ENCODE data around the gene PRKCB.

PRKCB gene

DNA sequence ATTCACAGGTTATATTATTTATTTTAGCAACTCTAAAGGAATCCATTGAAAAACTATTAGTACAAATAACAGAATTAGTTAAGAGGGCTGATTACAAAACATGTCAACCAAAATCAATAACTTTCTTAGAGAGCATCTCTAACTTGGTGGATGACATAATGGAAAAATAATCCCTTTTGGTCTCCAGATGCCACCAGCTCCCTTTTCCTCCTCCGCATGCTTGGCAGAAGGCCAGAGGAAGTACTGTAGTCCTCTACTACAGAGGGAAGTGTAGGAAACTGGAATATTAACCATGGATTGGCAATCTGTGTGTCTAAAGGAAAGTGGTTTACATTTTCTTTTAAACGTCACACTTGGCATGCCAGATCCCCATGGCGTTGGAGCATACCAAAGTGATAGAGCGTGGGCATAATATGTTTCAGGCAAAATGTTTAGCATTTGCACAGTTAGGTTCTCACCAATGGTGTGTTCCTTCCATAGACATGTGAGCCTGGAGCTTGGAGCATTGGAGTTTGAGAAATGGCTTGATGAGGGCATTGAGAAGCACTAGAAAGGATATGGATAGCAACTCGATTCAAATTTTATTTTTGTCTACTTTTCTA is 106.3 kb downstream of the PRKCB start:
- peak; percentile 53 for DNase-seq (ENCODE audit: low spot score)

DNA sequence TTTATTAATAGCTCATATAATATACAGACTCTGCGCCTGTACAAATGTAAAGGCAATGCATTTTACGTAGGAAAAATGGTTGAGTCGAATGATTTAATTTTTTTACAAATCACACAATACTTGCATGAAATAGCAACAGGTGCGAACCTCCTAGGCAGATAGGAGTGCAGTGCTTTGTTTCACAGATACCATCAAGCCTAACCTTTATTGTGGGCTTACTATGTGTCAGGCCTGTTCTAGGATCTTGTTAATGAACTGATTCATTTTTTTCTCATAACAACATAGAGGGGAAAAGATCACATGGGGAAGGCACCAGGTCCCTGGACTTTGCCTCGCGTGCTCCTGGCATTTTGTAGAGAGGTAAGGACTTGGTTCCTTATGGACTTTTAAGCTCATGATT is 107.8 kb downstream of the PRKCB start:
- no peak for DNase-seq (ENCODE audit: low spot score)

DNA sequence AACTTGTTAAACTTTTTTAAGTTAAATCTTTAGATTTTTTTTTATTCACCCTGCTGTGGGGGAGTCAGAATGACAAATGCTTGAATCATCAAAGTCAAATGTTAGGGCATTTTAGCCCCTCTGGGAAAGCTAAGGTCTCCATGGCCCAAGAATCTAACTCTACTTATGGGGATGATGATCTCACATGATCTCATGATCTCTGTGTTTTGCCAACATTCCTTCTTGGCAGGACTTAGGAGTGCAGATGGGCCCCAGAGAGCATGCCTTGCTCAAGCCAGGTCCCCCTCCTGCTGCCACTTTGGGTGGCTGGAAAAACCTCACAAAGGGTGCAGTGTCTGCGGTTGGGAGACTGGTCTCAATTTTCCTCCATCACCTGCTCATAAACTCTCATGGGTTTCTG is 108.6 kb downstream of the PRKCB start:
- DNase-seq (ENCODE audit: low spot score) = no peak

DNA sequence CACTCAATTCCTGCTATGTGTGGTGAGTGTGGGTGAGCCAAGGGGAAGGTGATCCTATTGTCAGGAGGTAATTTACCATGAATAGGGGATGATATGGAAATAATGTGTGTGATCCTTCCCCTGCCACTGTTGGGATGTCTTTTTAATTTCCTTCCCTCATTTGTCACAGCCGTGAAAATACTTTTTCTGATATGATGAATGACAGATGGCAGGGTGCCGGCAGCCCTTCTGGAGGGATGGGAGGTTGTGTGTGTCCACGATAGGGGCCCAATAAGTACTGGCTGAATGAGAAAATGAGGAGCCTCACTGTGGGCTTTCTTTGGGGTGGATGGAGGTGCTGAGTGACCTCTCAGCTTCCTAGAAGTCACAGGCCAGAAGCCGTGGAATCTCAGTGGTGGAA is 109.5 kb downstream of the PRKCB start:
- DNase-seq (ENCODE audit: low spot score) = no peak

DNA sequence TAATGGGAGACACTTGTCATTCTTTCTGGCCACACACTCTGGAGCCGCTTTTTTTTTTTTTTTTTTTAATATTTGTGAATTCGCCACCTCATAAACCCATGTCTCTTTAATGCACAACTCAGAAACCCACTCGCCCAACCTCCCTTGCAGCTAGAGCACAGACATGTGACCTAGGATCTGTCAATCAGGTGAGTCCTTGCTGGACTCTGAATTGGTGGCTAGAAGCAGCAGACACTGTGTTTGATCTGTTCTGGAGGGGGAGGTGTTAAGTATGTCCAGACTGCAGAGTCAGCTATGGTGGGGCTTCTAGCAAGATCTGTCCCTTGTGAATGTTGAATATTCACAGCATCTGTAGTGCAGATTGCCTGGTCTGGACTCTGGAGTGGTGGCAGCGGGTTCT is 112.1 kb downstream of the PRKCB start:
- DNase-seq (ENCODE audit: low spot score) = no peak

DNA sequence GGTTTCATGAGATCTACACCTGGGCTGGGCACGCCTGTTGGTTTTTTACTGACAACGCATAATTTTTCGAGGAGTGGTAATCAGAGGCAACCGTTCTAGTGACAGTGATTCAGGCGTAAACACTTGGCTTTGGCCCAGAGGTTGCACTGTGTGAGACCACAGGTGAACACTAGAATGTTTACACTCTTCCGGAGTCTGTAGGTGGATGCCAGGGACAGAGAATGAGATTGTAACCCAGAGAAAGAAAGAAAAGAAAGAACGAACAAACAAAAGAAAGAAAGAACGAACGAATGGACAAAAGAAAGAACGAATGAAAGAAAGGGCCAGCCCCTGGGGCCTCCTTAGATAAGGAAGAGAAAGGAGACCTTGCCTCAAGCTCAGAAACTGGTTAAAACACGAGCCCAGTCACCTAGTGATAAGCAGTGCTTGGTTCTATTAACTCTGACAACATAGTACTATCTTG is 113.2 kb downstream of the PRKCB start:
- DNase-seq (ENCODE audit: low spot score) = no peak

DNA sequence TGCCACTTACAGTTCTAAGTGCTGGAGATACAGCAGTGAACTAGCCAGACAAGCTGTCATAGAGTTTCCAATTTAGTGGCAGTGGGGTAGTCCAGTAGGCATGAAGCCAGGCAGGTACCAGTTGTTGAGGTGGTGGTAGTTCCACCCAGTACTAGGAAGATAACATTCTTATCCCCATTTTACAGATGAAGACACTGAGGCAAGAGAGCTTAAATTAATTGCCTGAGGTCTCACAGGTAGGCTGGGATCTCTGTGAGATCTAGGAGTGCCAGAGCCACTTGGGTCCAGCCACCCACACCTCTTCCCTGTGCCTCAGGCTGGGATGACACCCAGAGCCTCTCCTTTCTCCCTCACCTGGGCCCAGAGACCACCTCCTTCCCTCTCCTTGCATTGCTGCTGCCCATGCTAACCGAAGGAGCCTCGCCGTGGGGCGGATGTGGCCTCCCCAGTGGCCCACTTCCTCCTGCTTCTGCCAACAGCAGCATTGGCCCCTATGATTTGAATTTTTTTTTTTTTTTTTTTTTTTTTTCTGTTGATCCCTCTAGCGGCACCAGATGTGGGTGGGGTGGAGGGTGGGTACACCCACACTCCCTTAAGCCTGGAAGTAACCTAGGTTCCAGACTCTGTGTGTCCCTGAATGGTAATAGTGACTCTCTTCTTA is 114.0 kb downstream of the PRKCB start:
- no peak for DNase-seq (ENCODE audit: low spot score)

DNA sequence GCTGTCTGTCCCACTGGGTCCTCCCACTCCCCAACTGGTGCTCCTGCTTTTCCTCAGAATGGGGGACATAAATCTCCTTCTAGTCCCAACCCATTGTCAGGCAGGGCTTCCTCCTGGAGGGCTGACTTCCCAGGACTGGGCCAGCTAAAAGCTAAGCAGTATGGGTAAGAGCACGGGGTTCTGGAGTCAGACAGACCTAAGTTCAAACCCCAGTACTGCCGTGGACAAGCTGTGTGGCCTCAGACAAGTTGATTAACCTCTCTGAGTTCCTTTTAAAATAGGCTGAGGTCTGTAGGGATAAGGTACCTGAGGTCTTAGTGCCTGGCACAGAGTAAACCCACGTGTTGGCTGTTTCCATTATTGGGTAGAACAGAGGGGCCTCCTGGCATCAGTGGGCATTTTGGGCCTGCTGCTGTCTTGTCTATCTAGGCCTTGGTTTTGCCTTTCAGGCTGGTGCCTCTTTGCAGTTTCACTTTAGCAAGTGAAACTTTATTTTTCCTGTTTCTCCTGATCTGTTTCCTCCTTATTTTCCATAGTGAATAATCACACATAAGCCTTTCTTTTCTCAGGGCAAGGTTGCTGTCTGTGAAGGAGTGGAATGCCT is 114.6 kb downstream of the PRKCB start:
- no peak for DNase-seq (ENCODE audit: low spot score)

DNA sequence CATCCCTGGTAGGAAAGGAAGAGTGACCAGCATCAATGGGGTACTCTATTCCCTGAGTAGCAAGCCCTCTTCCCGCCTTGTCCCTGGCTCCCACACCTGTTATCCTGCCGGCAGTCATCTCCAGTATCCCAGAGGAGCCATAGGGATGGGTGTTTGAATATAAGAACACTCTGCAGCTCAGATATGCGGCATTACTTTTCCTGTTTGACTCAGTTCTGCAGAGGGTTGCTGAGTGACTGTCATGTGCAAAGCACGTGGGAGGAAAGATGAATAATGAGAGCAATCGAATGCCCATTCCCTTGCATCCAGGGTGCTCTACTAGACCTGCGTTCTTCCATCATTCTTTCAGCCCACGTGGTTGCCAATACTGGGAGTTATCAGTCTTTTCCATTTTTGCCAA is 115.1 kb downstream of the PRKCB start:
- peak; percentile 46 for DNase-seq (ENCODE audit: low spot score)

DNA sequence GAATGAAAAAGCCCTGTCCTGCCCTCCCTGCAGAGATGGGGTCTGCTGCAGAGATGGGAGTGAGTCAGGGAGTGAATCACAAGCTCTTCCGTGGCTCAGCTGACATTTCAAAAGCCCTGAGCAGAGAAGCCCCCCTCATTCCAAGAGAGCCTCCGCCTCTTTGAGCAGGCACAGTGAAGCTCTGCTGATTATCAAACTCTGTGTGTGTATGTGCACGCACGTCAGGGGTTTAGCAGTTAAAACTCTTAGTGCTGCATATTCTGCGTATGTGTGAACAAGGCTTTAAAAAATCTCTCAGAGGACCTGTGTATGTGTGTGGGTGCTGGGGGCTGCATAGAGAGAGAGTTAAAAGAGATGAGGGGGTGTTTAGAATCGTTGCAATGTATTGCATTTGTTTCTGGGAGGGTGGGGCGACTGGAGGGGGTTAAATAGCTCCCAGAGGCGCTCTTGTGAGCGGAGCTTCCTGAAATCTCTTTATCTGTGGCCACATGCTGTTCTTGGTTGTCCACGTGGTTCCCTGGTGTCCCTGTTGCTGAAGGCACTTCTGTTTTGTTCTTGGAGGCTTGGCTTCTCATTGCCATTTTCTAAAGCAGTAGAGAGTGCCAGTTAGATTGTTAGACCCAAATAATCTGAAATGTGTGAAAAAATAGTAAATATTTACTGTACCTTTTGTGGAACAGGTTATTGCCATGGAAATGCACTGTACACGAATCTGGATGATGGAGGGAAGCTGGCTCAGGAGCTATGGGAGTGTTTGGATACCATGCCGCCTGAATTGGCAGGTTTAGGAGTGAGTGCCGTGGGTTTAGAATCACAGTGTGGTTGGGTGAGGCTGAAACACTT is 116.6 kb downstream of the PRKCB start:
- DNase-seq (ENCODE audit: low spot score) = peak; percentile 78

DNA sequence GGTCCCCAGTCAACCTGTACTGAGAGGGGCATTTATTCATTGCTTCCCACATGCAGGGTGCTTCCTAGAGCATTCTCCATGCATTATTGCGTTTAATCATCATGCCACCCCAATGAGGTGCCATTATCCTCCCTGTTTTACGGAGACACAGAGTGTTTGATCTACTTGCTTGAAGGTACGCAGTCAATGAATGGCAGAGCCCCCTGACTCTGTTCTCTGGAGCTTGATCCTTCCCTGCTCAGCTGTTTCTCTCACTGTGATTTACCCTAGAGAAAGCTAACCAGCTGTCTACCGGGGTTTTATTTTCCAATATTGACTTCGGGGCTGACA is 117.2 kb downstream of the PRKCB start:
- DNase-seq (ENCODE audit: low spot score) = no peak

DNA sequence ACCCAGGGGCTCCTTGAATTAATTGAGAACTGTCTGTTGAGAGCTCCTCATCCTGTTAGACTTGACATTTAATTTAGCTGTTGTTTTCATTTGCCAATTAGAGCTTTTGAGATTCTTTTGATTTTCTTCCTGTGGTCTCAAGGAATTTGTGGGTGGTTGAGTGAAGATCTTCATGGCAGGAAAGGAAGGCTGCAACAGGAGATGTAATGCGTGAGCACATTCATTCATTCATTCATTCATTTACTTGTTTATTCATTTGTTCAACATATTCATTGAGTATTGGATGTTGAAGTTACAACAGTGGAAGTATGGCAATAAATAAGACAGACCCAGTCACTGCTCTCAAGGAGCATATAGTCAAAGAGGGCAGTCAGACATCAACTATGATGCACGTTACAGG is 117.7 kb downstream of the PRKCB start:
- no peak for DNase-seq (ENCODE audit: low spot score)

DNA sequence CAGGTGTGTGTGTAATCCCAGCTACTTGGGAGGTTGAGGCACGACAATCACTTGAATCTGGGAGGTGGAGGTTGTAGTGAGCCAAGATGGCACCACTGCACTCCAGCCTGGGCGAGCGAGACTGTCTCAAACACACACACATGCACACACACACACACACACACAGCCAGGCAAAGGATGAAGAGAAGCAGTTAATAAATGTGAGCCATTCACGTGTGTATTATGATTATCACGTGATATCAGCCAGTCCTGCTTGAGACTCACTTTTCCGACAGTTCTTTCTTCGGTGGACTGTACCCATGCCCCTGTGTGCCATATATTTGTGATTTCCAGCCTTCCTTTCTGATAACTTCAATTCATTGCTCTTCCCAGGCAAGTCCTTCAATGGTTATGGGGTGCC is 119.3 kb downstream of the PRKCB start:
- no peak for DNase-seq (ENCODE audit: low spot score)

DNA sequence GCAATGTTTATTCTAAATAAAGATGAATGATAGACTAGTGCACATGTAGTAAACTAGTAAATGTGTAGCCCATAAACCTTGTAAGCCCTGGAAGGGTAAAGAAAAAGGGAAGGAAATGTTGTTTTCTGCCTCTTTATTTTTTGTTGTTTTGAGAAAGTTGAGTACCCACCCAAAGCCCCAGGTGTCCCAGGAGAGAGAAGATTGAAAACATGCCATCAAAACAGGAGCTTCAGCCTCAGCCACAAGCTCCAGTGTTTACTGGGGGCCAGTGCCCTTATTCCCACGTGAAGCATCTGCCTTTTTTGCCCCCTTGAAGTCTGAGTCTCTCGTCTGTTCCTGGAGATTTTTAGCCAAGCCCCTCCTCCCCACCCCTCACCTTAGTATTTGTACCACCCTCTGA is 121.5 kb downstream of the PRKCB start:
- DNase-seq (ENCODE audit: low spot score) = no peak

DNA sequence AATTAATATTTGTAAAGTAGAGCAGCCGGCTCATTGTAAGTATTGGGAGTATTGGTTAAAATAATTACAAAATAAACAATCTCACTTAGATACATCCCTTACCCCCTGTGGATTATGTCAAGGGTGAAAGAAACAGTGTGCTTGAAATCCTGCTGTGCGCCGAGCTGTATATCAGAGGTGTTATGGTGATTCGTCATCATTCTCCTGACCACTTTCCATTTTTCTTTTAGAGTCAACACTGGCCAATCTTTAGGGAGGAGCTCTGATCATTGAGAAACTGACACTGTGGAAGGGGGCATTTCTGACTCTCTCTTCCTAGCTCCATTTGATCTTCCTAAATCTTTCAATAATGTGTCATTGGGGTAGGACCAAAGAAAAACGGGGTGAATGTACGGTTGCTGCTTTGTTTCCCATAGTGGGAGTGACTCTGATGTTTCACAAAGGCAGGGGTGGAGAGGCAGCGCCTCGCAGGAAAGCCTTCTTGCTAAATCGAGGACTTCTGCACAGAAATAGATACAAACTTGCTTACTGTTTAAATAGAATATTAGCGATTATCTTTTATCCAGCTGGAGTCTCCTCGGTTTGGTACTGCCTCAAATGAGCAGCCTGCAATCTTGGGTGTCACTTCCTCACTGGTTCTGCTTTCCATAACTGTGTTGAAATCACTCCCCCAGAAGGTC is 123.4 kb downstream of the PRKCB start:
- peak; percentile 16 for DNase-seq (ENCODE audit: low spot score)

DNA sequence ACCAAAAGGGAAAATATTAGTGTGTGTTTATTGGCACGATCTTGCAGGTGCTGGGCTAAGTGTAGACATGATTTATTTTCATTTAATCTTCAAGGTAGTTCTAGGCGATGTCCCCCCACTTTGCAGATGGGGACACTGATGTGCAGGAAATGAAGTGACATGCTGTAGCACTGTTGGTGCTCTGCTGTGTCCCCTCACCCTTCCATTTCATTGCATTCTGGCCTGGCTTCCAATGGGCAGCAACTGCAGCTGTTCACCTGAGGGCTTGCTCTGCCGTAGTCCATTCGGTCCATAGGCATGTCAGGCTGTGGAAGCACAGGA is 123.9 kb downstream of the PRKCB start:
- DNase-seq (ENCODE audit: low spot score) = no peak

DNA sequence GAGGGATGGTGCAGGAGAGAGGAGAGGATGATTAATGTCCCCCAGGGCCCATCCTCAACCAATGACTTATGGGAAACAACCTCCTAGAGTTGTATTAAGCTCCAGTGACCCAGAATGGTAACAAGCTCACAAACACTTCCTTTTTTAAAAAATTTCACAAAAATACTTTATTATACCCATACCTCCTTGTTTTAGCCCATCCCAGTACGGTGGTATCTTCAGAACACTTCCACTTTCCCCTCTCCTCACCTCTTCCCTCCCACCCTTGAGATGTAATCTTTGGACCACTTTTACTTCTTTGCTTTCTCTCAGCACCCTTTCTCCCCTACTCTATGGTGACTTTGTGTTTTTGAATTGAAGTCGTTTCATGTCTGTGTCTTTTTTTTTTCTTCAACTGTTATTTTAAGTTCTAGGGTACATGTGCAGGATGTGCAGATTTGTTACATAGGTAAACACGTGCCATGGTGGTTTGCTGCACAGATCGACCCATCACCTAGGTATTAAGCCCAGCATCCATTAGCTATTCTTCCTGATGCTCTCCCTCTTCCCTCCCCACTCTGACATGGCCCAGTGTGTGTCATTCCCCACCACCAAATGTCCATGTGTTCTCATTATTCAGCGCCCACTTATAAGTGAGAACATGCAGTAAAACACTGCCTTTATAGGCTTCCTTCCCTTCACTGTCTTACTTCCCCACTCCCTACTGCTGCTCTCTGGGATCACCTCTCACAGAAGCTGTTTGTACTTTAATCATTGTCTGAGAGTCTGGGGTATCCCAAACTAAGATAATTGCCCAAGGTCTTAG is 124.5 kb downstream of the PRKCB start:
- DNase-seq (ENCODE audit: low spot score) = no peak

DNA sequence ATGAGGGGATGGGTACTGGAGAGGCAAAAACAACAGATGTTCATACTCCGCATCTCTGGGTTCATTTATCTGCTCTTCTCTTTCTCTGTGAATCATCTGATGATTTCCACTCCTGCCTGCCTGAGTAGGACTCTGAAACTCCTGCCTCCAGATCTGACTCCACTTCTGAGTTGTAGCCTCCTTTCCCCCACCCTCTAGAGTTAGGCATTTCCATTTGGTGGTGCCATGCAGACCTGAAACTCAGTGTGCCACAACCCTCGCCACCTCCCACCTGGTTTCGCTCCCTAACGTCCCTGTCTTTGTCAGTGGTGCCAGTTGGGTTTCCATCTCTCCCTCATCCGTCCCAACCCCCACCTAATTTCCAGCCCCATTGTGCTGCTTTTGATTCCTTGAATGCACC is 126.2 kb downstream of the PRKCB start:
- peak; percentile 13 for DNase-seq (ENCODE audit: low spot score)

DNA sequence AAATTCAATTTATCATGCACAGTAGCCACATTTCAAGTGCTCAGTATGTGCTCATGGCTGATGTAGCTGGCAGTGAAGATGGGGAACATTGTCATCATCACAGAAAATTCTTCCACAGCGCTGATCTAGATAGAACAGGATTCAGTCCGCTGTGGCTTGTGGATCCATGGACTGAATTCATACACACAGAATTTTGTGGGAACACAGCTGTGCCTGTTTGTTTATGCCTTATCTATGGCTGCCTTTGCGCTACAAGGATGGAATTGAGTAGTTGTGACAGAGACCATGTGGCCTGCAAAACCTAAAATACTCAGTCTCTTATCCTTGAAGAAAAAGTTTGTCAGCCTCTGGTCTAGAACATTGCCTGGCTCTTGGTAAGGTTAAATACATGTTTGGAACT is 128.4 kb downstream of the PRKCB start:
- no peak for DNase-seq (ENCODE audit: low spot score)

DNA sequence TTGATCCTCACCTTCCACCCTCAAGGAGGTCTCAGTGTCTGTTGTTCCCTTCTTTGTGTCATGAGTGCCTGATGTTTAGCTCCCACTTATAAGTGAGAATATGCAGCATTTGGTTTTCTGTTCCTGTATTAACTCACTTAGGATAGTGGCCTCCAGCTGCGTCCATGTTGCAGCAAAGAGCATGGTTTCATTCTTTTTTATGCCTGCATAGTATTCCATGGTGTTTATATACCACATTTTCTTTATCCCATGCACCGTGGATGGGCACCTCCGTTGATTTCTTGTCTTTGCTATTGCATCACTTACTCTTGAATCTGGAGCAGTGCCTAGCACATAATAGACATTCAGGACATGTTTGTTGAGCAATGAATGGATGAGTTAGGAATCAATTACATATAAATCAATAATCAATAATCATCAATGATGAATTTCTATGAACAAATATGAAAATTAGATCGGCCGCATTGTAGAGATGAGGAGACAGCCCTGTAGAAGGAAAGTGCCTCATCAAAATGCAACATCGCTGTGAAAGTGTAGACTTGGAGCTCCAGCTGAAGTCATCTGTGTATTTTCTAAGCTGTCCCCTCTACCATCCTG is 129.5 kb downstream of the PRKCB start:
- no peak for DNase-seq (ENCODE audit: low spot score)
